ENCODE measurements around the gene KRT4. TPM values are rescaled to one million over a fixed set of nuclear protein-coding genes. Genes with fewer than 3 reads are reported as not detected.

The KRT4 gene
- total RNA-seq, 2 experiments from 2014 or later, result 0.11 to 0.16 TPM

DNA sequence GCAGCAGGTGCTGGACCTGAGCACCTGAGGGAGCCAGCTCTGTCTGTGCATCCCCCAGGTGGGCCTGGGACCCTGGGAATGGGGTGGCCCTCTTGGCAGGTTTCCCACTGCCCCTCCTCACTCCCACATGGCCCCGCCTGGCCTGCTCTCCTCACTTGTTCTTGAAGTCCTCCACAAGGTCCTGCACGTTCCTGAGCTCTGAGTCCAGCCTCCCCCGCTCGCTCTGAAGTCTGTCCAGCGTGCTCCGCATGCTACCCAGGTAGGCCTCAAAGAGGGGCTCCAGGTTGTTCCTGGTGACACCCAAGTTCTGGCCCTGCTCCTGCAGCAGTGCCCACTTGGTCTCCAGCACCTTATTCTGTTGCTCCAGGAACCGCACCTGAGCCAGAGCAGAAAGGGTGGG, 17.3 kb upstream of the KRT4 start:
- ChIA-PET CTCF (interaction anchor here (0.7 to 1.3 kb wide), 3 partner anchors 15 to 149 kb away, joined by 3 to 4 read pairs (median 4); no protein-coding TSS in a partner anchor), POLR2A (no interaction called here)
- Mint-ChIP-seq H3K36me3 (ENCODE audit: low read depth) (no peaks in the 10 kb centered on the region), H3K4me1 (ENCODE audit: low read depth) (peaks cover 30% of the 10 kb centered on the region), H3K27ac (no peak overlapping the region), H3K27me3 (no peaks in the 10 kb centered on the region), H3K9me3 (no peaks in the 10 kb centered on the region), H3K4me3 (no peak overlapping the region)
- ATAC-seq (no peak), DNase-seq (no peak)
- intact Hi-C loops (cut with micrococcal nuclease), result no loop called here
- no peak for TF ChIP-seq CTCF (IDR thresholded peaks at IDR 0.05)

GRCh38 chr12:52829986-52830770, 16.3 kb upstream of the KRT4 start:
- Mint-ChIP-seq H3K9me3 (no peaks in the 10 kb centered on the region), H3K4me3 (no peak overlapping the region), H3K27ac (no peak overlapping the region), H3K4me1 (ENCODE audit: low read depth) (peaks cover 19% of the 10 kb centered on the region), H3K27me3 (no peaks in the 10 kb centered on the region), H3K36me3 (ENCODE audit: low read depth) (no peaks in the 10 kb centered on the region)
- ATAC-seq, result no peak
- DNase-seq, result no peak
- ChIA-PET POLR2A (no interaction called here), CTCF (interaction anchor here (0.8 to 1.9 kb wide), 3 partner anchors 40 to 150 kb away, joined by 4 to 5 read pairs (median 4); no protein-coding TSS in a partner anchor)
- TF ChIP-seq CTCF (IDR thresholded peaks at IDR 0.05), result no peak
- intact Hi-C loops (cut with micrococcal nuclease), result no loop called here

DNA sequence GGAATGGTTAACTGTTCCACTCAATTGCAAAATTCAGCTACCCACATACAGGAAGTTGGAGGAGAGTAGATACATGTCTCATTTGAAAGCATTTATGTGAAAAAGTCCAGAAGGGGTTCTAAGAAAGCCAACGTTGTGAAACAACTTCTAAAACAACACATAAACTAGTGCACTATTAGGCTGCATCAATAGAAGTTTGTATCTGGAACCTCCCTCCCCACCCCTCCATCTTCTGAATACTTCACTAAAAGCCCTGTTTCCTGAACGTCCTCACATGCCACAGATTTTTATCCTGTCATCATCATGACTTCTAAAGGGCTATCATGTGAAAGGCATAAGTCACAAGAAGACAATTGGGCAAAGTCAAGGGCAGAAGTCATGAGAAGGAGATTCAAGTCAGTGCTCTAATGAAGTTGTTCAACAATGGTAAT, 14.7 kb upstream of the KRT4 start:
- TF ChIP-seq CTCF (IDR thresholded peaks at IDR 0.05), result no peak
- DNase-seq (no peak), ATAC-seq (no peak)
- H3K4me3 Mint-ChIP-seq, result no peak overlapping the region
- H3K27me3 Mint-ChIP-seq, result no peaks in the 10 kb centered on the region
- intact Hi-C loops (cut with micrococcal nuclease), result no loop called here
- H3K4me1 Mint-ChIP-seq (ENCODE audit: low read depth), result peaks cover 13% of the 10 kb centered on the region
- no peaks in the 10 kb centered on the region for H3K36me3 Mint-ChIP-seq (ENCODE audit: low read depth)
- ChIA-PET POLR2A (no interaction called here), CTCF (interaction anchor here (1.0 kb wide), 1 partner anchor 51 kb away, joined by 3 read pairs; no protein-coding TSS in a partner anchor)
- no peak overlapping the region for H3K27ac Mint-ChIP-seq
- H3K9me3 Mint-ChIP-seq, result no peaks in the 10 kb centered on the region

- CTCF ChIA-PET, result interaction anchor here (0.6 to 1.0 kb wide), 2 partner anchors 52 to 244 kb away, joined by 3 read pairs; no protein-coding TSS in a partner anchor
- no peak for TF ChIP-seq CTCF (IDR thresholded peaks at IDR 0.05)
- no peaks in the 10 kb centered on the region for H3K27me3 Mint-ChIP-seq
- no peak for DNase-seq
- H3K4me3 Mint-ChIP-seq, result no peak overlapping the region
- no peak overlapping the region for H3K27ac Mint-ChIP-seq
- POLR2A ChIA-PET, result no interaction called here
- ATAC-seq, result no peak
- H3K9me3 Mint-ChIP-seq, result no peaks in the 10 kb centered on the region
- intact Hi-C loops (cut with micrococcal nuclease), result no loop called here
- peaks cover 13% of the 10 kb centered on the region for H3K4me1 Mint-ChIP-seq (ENCODE audit: low read depth)
- no peaks in the 10 kb centered on the region for H3K36me3 Mint-ChIP-seq (ENCODE audit: low read depth)
Measured at GRCh38 chr12:52828156-52828555, 14.2 kb upstream of the KRT4 start.

DNA sequence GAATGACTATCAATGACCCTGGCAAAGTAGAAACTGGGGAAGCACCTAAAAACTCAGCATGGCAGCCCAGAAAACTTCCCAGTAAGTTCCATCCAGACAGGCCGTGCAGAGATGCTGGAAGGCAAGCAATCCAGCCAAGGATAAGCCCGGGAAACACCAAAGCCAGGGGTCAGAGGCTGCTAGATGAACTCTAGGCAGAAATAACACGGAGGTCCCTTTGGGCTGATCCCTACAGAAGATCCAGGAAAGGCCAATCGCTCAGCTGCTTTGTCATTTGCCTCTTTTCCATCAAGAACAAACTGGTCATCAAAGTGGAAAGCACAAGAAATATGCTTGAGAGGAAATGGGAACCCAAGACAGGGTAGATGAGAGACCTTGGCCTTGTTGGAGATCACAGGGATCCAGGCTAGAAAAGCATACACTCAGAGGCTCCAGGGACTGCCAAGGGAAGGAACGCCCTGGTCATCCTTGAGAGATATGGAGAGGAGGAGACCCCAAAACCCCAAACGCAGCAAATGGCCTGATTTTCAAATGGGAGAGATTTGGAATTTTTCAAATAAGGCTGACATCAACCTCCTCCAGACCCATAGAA, 13.7 kb upstream of the KRT4 start:
- H3K4me1 Mint-ChIP-seq (ENCODE audit: low read depth), result peaks cover 13% of the 10 kb centered on the region
- intact Hi-C loops (cut with micrococcal nuclease), result no loop called here
- no peak for DNase-seq
- no peaks in the 10 kb centered on the region for H3K27me3 Mint-ChIP-seq
- no peaks in the 10 kb centered on the region for H3K36me3 Mint-ChIP-seq (ENCODE audit: low read depth)
- POLR2A ChIA-PET, result no interaction called here
- no peak overlapping the region for H3K4me3 Mint-ChIP-seq
- no peak overlapping the region for H3K27ac Mint-ChIP-seq
- H3K9me3 Mint-ChIP-seq, result no peaks in the 10 kb centered on the region
- CTCF ChIA-PET, result interaction anchor here (0.6 kb wide), 1 partner anchor 244 kb away, joined by 3 read pairs; no protein-coding TSS in a partner anchor
- ATAC-seq, result no peak
- TF ChIP-seq CTCF (IDR thresholded peaks at IDR 0.05), result no peak
